Fibroblast of lung (primary cell): Measurements from ENCODE around the gene PIH1D1. TPM values are rescaled to one million over a fixed set of nuclear protein-coding genes. Genes with fewer than 3 reads are reported as not detected.
A peak's percentile ranks its signal among the peaks of the same experiment; 100 is the strongest.

ENCODE experiments used
- DNase-seq, 2 donors: peaks; one replicate each; pipeline versions ENCODE4 v3.0.0 to v3.0.0-alpha.2; 2010; ENCODE audit warnings: low read depth in 2 of 2
- H2AFZ ChIP-seq: 2 replicates; pipeline ENCODE4 v1.5.1; 2012; ENCODE audit warnings: low read length, control low read depth, inconsistent platforms
- H3K27ac ChIP-seq: 2 replicates; pipeline ENCODE4 v1.5.1; 2011; ENCODE audit warnings: low read length, control low read depth; ENCODE audit not compliant: insufficient read depth
- H3K27me3 ChIP-seq: 2 replicates; pipeline ENCODE4 v1.5.1; 2011; ENCODE audit warnings: mild to moderate bottlenecking, low read length; ENCODE audit not compliant: control insufficient read depth, insufficient read depth
- H3K36me3 ChIP-seq: 2 replicates; pipeline ENCODE4 v1.5.1; 2011; ENCODE audit warnings: low read length; ENCODE audit not compliant: control insufficient read depth, insufficient read depth
- H3K4me1 ChIP-seq: 2 replicates; pipeline ENCODE4 v1.5.1; 2011; ENCODE audit warnings: low read length; ENCODE audit not compliant: control insufficient read depth, insufficient read depth; ENCODE audit errors: extremely low read depth
- H3K4me2 ChIP-seq: 2 replicates; pipeline ENCODE4 v1.5.1; 2011; ENCODE audit warnings: low read length, control low read depth; ENCODE audit not compliant: insufficient read depth; ENCODE audit errors: extremely low read depth
- H3K4me3 ChIP-seq, 4 experiments: fragments of 200-600 bp in 1 of 4; sonication (generic) in 1 of 4; replicated peaks in 1 of 4; 2 replicates each; pipeline ENCODE4 v1.5.1; 2011 to 2016; ENCODE audit warnings: low read length in 4 of 4, low read depth in 3 of 4, mild to moderate bottlenecking in 3 of 4, control low read depth in 2 of 4, inconsistent platforms in 1 of 4, mixed read lengths in 1 of 4; ENCODE audit not compliant: insufficient read depth in 1 of 4; ENCODE audit errors: control extremely low read depth in 1 of 4
- H3K79me2 ChIP-seq: 2 replicates; pipeline ENCODE4 v1.5.1; 2012; ENCODE audit warnings: mild to moderate bottlenecking, low read length, inconsistent platforms; ENCODE audit not compliant: control insufficient read depth, insufficient read depth
- H3K9ac ChIP-seq: 2 replicates; pipeline ENCODE4 v1.5.1; 2011; ENCODE audit warnings: mild to moderate bottlenecking, low read length, control low read depth; ENCODE audit not compliant: insufficient read depth
- H3K9me3 ChIP-seq: 2 replicates; pipeline ENCODE4 v1.5.1; 2012; ENCODE audit warnings: low read depth, low read length; ENCODE audit not compliant: control insufficient read depth, insufficient read depth
- H4K20me1 ChIP-seq: 2 replicates; pipeline ENCODE4 v1.5.1; 2011; ENCODE audit warnings: low read length; ENCODE audit not compliant: control insufficient read depth, insufficient read depth; ENCODE audit errors: extremely low read depth
- CTCF ChIP-seq, 2 donors: IDR thresholded peaks in 1 of 2; conservative IDR thresholded peaks in 1 of 2; 1 replicate in 1 of 2; 2 replicates in 1 of 2; pipeline ENCODE4 v1.5.1; 2011 to 2012; ENCODE audit warnings: low read length in 2 of 2, control low read depth in 1 of 2, inconsistent platforms in 1 of 2, low read depth in 1 of 2, mild to moderate bottlenecking in 1 of 2
- EZH2 ChIP-seq: IDR thresholded peaks from 2 replicates; pipeline ENCODE4 v1.5.1; 2012; ENCODE audit warnings: low read length, control low read depth, mild to moderate bottlenecking; ENCODE audit errors: missing control alignments
- polyA plus RNA-seq, 2 donors: library from polyadenylated mRNA; depleted of rRNA in 1 of 2; stranded (reverse) in 1 of 2; unstranded in 1 of 2; fragments of >200 nt; gene quantifications; 2 replicates each; pipeline ENCODE4 v1.2.1, GENCODE V29; 2011 to 2012; ENCODE audit warnings: missing spikeins in 1 of 2
- total RNA-seq: library from RNA; depleted of rRNA; stranded (reverse); fragments of >200 nt; gene quantifications from 2 replicates; pipeline ENCODE4 v1.2.1, GENCODE V29; 2014

PIH1D1 gene
- total and polyA plus RNA-seq, 2 donors (not counting 1 experiment from before 2014, with no cell fraction given), result 53.8 to 94.5 TPM

- Histone ChIP-seq H3K4me1 (peaks cover under 1% of the 10 kb centered on the region), H3K27ac (peak overlapping the region; percentile 31), H3K27me3 (no peaks in the 10 kb centered on the region), H4K20me1 (no peaks in the 10 kb centered on the region), H3K36me3 (no peaks in the 10 kb centered on the region), H3K9ac (no peak overlapping the region), H3K9me3 (no peaks in the 10 kb centered on the region), H3K79me2 (peaks cover 5% of the 10 kb centered on the region), H3K4me3 (no peak overlapping the region), H2AFZ (no peak overlapping the region), H3K4me2 (no peak overlapping the region)
- no peak for TF ChIP-seq EZH2
- TF ChIP-seq CTCF (conservative IDR thresholded peaks at IDR 0.05 in 1 of 2, IDR thresholded peaks at IDR 0.05 in 1 of 2; ENCODE audit: low read depth in 1 of 2, low read length in 2 of 2), result no peak
- DNase-seq, result no peak
Measured at GRCh38 chr19:49455773-49456172, 4.2 kb upstream of the PIH1D1 start.

- Histone ChIP-seq H3K9me3 (no peaks in the 10 kb centered on the region), H3K4me1 (peaks cover 3% of the 10 kb centered on the region), H3K36me3 (peaks cover 2% of the 10 kb centered on the region), H3K27ac (peak overlapping the region; percentile 93), H4K20me1 (no peaks in the 10 kb centered on the region), H3K4me2 (peak overlapping the region; percentile 95), H3K9ac (peak overlapping the region; percentile 84), H3K4me3 (peak overlapping the region; percentile 70 to 84 (median 74)), H3K27me3 (no peaks in the 10 kb centered on the region), H3K79me2 (peaks cover 11% of the 10 kb centered on the region), H2AFZ (peak overlapping the region; percentile 74)
- no peak for TF ChIP-seq CTCF (conservative IDR thresholded peaks at IDR 0.05 in 1 of 2, IDR thresholded peaks at IDR 0.05 in 1 of 2; ENCODE audit: low read depth in 1 of 2, low read length in 2 of 2)
- DNase-seq, result no peak
Measured at GRCh38 chr19:49453757-49454240, 2.2 kb upstream of the PIH1D1 start.

GRCh38 chr19:49453013-49453756 is 1.6 kb upstream of the PIH1D1 start, which contains the start of gene ALDH16A1:
Gene ALDH16A1, plus strand, starts transcription at chr19:49453225. Its CDS starts 107 bp downstream, at chr19:49453332.
- TF ChIP-seq CTCF (conservative IDR thresholded peaks at IDR 0.05 in 1 of 2, IDR thresholded peaks at IDR 0.05 in 1 of 2; ENCODE audit: low read depth in 1 of 2, low read length in 2 of 2) (no peak), EZH2 (no peak)
- peak within 1 kb of the TSS; percentile 79 for H2AFZ ChIP-seq
- peak within 1 kb of the TSS; percentile 93 for H3K27ac ChIP-seq
- H3K4me2 ChIP-seq, result peak within 1 kb of the TSS; percentile 95
- peak within 1 kb of the TSS; percentile 84 for H3K9ac ChIP-seq
- H3K27me3 ChIP-seq, result no peaks in the 10 kb centered on the region
- peaks cover 11% of the 10 kb centered on the region for H3K79me2 ChIP-seq
- H3K36me3 ChIP-seq, result peaks cover 2% of the 10 kb centered on the region
- DNase-seq, result peak; percentile 95 to 98
- no peaks in the 10 kb centered on the region for H3K9me3 ChIP-seq
- peak within 1 kb of the TSS; percentile 70 to 97 (median 74) for H3K4me3 ChIP-seq
- H4K20me1 ChIP-seq, result no peaks in the 10 kb centered on the region
- peaks cover 3% of the 10 kb centered on the region for H3K4me1 ChIP-seq
